Sigmoid colon (tissue), 4 donors: ENCODE data around the gene RAB40B.

ENCODE experiments used
- CTCF ChIP-seq, 4 experiments: fragments of 450-650 bp in 3 of 4; fragments of 200-600 bp in 1 of 4; IDR thresholded peaks; one replicate each; pipeline ENCODE4 v1.5.1; 2016 to 2019; ENCODE audit warnings: antibody characterized with exemption in 4 of 4, mild to moderate bottlenecking in 3 of 4, moderate library complexity in 2 of 4
- EP300 ChIP-seq, 4 donors: sonication (generic); formaldehyde crosslinking; IDR thresholded peaks; one replicate each; pipeline ENCODE4 v1.6.1; 2017; ENCODE audit warnings: antibody characterized with exemption in 4 of 4

- no peak for TF ChIP-seq CTCF (IDR thresholded peaks at IDR 0.05)
- no peak for TF ChIP-seq EP300 (IDR thresholded peaks at IDR 0.05)
Measured at GRCh38 chr17:82649501-82650261, 48.8 kb downstream of the RAB40B start.
